Measurements from ENCODE around the gene CD55. TPM values are rescaled to one million over a fixed set of nuclear protein-coding genes. Genes with fewer than 3 reads are reported as not detected.

The CD55 gene
- total and polyA plus RNA-seq, 9 donors = 32.8 to 237 (median 89.7) TPM

DNA sequence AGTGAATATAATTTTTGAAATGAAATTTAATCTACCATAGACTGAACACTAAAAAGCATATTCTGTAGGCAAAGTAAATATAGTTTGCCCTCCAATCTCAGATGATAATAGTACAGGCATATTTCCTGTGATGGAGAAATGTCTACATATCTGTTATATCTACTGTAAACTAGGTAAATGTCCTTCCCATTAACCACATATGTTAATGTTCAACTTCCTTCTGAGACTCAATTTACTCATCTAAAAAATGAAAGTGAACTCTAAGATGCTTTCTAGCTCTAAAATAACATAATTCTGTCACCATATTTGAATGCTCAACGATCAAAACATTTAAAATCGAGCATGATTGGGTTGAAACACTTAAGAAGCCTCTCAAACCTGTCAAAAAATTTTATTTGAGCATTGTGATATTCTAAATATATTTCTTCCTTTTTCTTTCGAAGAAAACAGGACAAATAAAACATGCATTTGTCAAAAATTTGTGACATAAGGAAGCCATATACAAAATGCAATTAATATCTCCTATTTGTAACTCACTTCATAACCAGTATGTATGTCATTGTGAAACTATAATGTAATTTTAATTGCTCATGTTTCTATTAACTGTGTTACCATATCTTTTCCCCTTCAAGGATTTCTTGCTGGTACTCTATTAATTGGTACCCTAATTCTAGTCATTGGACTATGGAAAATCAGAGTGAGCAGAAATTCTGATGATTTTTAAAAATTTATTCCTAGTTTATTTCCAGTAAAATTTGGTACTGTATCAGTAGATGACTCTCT, 34.2 kb downstream of the CD55 start:
- TF ChIP-seq EP300 (IDR thresholded peaks at IDR 0.05) (no peak), POLR2A (IDR thresholded peaks at IDR 0.05) (no peak)
- TF ChIP-seq, protein P1, sequence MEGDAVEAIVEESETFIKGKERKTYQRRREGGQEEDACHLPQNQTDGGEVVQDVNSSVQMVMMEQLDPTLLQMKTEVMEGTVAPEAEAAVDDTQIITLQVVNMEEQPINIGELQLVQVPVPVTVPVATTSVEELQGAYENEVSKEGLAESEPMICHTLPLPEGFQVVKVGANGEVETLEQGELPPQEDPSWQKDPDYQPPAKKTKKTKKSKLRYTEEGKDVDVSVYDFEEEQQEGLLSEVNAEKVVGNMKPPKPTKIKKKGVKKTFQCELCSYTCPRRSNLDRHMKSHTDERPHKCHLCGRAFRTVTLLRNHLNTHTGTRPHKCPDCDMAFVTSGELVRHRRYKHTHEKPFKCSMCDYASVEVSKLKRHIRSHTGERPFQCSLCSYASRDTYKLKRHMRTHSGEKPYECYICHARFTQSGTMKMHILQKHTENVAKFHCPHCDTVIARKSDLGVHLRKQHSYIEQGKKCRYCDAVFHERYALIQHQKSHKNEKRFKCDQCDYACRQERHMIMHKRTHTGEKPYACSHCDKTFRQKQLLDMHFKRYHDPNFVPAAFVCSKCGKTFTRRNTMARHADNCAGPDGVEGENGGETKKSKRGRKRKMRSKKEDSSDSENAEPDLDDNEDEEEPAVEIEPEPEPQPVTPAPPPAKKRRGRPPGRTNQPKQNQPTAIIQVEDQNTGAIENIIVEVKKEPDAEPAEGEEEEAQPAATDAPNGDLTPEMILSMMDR (IDR thresholded peaks at IDR 0.05) = no peak
- Histone ChIP-seq H3K27ac (no peak overlapping the region), H3K4me3 (no peak overlapping the region), H3K9me3 (no peaks in the 10 kb centered on the region), H3K4me1 (ENCODE audit: insufficient read depth) (no peaks in the 10 kb centered on the region), H3K27me3 (peaks cover 2% of the 10 kb centered on the region), H3K36me3 (no peaks in the 10 kb centered on the region)
- 94 to 96% (median 96%) methylated on average over 3 of the region's 3 CpGs for WGBS, 3 donors
- intact Hi-C loops (cut with DNase I) = loop anchor here in 1 of 4 donors (5.0 kb wide), 1 partner anchor 917 kb away; no protein-coding TSS in a partner anchor
- no peak for DNase-seq

DNA sequence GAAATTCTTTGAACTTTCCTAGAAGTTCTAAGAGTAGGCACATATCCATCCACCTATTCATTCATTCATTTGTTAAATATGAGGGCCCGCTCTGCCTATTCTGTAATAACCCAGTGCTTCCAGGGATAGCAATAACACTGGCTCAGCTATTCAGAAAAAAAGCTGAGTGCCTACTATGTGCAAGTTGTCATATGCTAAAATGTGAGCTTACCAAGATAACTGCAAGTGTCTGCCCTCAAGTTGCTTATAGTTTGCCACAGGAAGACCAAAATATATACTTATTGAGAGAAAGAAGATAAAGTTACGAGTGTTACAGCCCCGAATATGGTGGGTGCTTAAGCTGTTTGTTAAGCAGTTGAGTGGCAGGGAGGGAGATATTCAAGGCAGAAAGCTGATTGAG, 39.6 kb downstream of the CD55 start:
- Histone ChIP-seq H3K36me3 (no peaks in the 10 kb centered on the region), H3K4me3 (no peak overlapping the region), H3K4me1 (ENCODE audit: insufficient read depth) (no peaks in the 10 kb centered on the region), H3K9me3 (no peaks in the 10 kb centered on the region), H3K27me3 (no peaks in the 10 kb centered on the region), H3K27ac (no peak overlapping the region)
- WGBS, 3 donors = 66 to 79% (median 78%) methylated on average over 3 of the region's 3 CpGs
- no peak for DNase-seq
- TF ChIP-seq POLR2A (IDR thresholded peaks at IDR 0.05) (no peak), EP300 (IDR thresholded peaks at IDR 0.05) (no peak)
- TF ChIP-seq, protein P1 (IDR thresholded peaks at IDR 0.05) = no peak
- intact Hi-C loops (cut with DNase I) = no loop called here

DNA sequence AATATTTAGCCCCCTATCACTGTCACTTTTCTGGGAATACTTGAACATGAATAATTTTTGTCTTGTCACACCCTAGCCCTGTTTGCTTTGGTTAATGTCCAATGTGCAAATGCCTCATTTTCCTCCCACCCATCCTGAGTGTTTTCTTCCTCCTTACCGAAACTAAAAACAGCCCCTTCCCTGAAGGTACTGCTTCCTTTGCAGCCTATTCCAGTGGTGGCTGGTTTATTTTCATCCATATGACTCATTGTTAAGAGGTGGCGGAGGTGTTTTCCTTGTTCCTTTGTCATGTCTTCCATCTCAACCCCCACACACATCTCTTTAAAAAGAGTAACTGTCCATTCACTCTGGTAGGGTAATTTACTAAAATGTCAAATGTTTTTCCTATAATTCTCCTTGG, 40.4 kb downstream of the CD55 start:
- TF ChIP-seq, protein P1 (IDR thresholded peaks at IDR 0.05) = no peak
- TF ChIP-seq EP300 (IDR thresholded peaks at IDR 0.05) (no peak), POLR2A (IDR thresholded peaks at IDR 0.05) (no peak)
- H3K9me3 ChIP-seq = no peaks in the 10 kb centered on the region
- intact Hi-C loops (cut with DNase I) = no loop called here
- WGBS, 3 donors = 84 to 91% (median 89%) methylated on average over 2 of the region's 2 CpGs
- no peaks in the 10 kb centered on the region for H3K4me1 ChIP-seq (ENCODE audit: insufficient read depth)
- no peaks in the 10 kb centered on the region for H3K36me3 ChIP-seq
- no peak overlapping the region for H3K27ac ChIP-seq
- no peak overlapping the region for H3K4me3 ChIP-seq
- H3K27me3 ChIP-seq = no peaks in the 10 kb centered on the region
- DNase-seq = no peak

DNA sequence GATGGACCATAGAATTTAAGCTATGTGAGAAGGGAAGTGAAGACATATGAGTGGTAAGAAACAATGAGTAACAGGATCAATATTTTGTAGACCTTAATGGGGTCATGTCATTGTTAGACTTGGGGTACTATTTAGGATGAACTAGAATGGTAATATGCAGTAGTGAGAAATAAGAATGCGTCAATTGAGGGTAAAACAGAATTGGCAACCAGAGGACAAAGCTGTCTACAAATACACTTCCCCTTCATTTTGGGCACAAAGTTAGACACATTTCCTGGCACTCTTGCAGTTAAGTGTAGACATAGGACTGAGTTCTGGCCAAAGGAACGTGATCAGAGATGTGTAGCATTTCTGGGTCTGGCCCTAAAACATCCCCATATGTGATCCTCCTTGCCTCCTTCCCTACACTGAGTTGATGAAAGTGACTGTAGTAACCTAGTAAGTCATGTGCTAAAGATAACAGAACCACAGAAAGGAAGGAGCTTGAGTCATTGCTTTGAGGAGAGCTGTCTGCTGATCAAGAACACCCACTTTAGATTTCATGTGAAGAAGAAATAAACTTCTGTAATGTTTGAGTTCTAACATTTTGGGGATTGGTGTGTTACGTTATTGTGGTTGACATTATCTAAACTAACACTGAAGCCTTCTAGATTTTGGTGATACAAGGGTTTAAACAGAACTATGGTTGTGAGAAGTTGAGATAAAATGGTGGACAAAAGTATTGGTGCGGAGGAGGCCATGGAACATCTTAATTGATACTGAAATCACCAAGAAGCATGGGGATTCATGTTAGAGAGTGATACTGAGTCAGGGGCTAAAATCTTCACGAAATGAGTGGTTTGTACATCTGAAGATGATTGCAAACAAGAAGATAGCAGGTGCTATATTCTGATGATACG, 41.7 kb downstream of the CD55 start:
- TF ChIP-seq, protein P1 (IDR thresholded peaks at IDR 0.05) = no peak
- TF ChIP-seq POLR2A (IDR thresholded peaks at IDR 0.05) (no peak), EP300 (IDR thresholded peaks at IDR 0.05) (no peak)
- no peak for DNase-seq
- Histone ChIP-seq H3K9me3 (no peaks in the 10 kb centered on the region), H3K27ac (no peak overlapping the region), H3K4me3 (no peak overlapping the region), H3K36me3 (no peaks in the 10 kb centered on the region), H3K4me1 (ENCODE audit: insufficient read depth) (no peaks in the 10 kb centered on the region), H3K27me3 (no peaks in the 10 kb centered on the region)
- intact Hi-C loops (cut with DNase I) = no loop called here
- 94 to 97% (median 94%) methylated on average over 6 of the region's 6 CpGs for WGBS, 3 donors
